GM12865 (cell line): ENCODE data around the gene NPIPB8.
"Not testable (repeated sequence)": the region's sequence is repeated elsewhere in the genome, so short reads cannot be mapped to it uniquely, and the experiment has no call there.

Experiments used
- DNase-seq: peaks from one replicate; pipeline ENCODE4 v3.0.0; 2010; ENCODE audit warnings: low read depth
- H3K4me3 ChIP-seq: 2 replicates; pipeline ENCODE4 v1.5.1; 2011; ENCODE audit warnings: mild to moderate bottlenecking, low read depth, low read length, control low read depth

Gene NPIPB8

GRCh38 chr16:28693257-28693950 is 55.5 kb downstream of the NPIPB8 start:
- not testable (repeated sequence) for DNase-seq, H3K4me3 ChIP-seq

GRCh38 chr16:28699792-28700191 is 61.9 kb downstream of the NPIPB8 start:
- not testable (repeated sequence) for DNase-seq, H3K4me3 ChIP-seq

- not testable (repeated sequence) for DNase-seq, H3K4me3 ChIP-seq
Observed at GRCh38 chr16:28700349-28700748, 62.5 kb downstream of the NPIPB8 start.

GRCh38 chr16:28701384-28701783 is 63.5 kb downstream of the NPIPB8 start:
- H3K4me3 ChIP-seq, DNase-seq: not testable (repeated sequence)

DNA sequence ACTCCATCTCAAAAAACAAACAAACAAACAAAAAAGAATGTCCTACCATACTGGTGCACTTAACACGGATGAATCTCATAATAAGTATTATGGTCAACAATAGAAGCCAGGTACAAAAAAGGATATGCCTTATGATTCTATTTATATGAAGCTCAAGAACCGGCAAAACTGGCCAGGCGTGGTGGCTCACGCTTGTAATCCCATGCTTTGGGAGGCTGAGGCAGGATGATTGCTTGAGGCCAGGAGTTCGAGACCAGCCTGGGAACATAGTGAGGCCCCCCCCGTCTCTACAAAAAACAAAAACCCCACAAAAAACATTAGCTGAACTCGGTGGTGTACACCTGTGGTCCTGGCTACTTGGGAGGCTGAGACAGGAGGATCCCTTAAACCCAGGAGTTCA is 66.4 kb downstream of the NPIPB8 start:
- DNase-seq, H3K4me3 ChIP-seq: not testable (repeated sequence)
